Astrocyte of the cerebellum (primary cell): ENCODE data around the gene ZNF778.

Experiments
- DNase-seq: peaks from one replicate; pipeline ENCODE4 v3.0.0-alpha.2; 2011; ENCODE audit warnings: low read depth
- H3K4me3 ChIP-seq: 2 replicates; pipeline ENCODE4 v1.5.1; 2011; ENCODE audit warnings: mild to moderate bottlenecking, low read depth, low read length, moderate library complexity
- CTCF ChIP-seq: IDR thresholded peaks from 2 replicates; pipeline ENCODE4 v1.5.1; 2012; ENCODE audit warnings: low read length, low read depth, moderate library complexity, mild to moderate bottlenecking; ENCODE audit errors: missing control alignments
- in situ Hi-C: cut with HindIII; loops from 2 replicates; pipeline ENCODE4 v1.10.0; 2017; ENCODE audit warnings: low sequenced_read_pairs

Gene ZNF778

GRCh38 chr16:89192956-89193575 lies 24.4 kb upstream of the ZNF778 start:
- DNase-seq, result no peak
- in situ Hi-C loops, result no loop called here

GRCh38 chr16:89193576-89194293 lies 23.8 kb upstream of the ZNF778 start:
- H3K4me3 ChIP-seq, result no peak overlapping the region
- TF ChIP-seq CTCF, result no peak
- in situ Hi-C loops, result no loop called here
- DNase-seq, result no peak

More at GRCh38 chr16:89192956-89193575, 24.4 kb upstream of the ZNF778 start:
- TF ChIP-seq CTCF, result no peak
- no peak overlapping the region for H3K4me3 ChIP-seq

GRCh38 chr16:89194340-89195311 lies 22.9 kb upstream of the ZNF778 start:
- no peak overlapping the region for H3K4me3 ChIP-seq
- no peak for TF ChIP-seq CTCF
- in situ Hi-C loops, result no loop called here
- no peak for DNase-seq

- in situ Hi-C loops, result no loop called here
- TF ChIP-seq CTCF, result no peak
- no peak overlapping the region for H3K4me3 ChIP-seq
- no peak for DNase-seq
These were observed 21.9 kb upstream of the ZNF778 start for GRCh38 chr16:89195521-89196171.

- no peak overlapping the region for H3K4me3 ChIP-seq
- TF ChIP-seq CTCF, result no peak
- DNase-seq, result no peak
- in situ Hi-C loops, result no loop called here
These were observed 20.4 kb upstream of the ZNF778 start for GRCh38 chr16:89197033-89197632.
